Measurements from ENCODE around the gene PTPRN2.

DNA sequence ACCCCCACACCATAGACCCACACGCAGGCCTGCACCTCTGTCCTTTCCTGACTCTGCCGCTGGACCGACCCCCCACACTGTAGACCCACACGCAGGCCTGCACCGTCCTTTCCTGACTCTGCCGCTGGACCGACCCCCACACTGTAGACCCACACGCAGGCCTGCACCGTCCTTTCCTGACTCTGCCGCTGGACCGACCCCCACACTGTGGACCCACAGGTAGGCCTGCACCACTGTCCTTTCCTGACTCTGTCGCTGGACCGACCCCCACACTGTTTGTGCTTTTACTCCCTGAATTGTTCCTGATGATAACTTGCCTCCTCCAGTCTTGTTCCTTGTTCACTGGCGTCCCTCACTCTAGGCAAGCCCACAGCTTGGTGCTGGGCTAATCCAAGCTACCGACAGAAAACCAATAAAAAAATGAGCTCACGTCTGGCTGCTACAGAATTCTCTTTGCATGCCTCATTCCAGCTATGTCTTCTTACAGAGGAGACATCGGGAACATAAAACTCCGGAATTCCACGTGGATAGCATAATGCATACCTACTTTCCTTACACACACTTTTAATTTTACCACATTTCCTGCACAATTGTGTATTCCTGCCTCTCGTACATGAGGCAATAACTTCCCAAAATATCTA lies 494.3 kb downstream of the PTPRN2 start:
- no peak for TF ChIP-seq SUZ12 (IDR thresholded peaks at IDR 0.05; ENCODE audit: low read length)
- TF ChIP-seq, protein P1, sequence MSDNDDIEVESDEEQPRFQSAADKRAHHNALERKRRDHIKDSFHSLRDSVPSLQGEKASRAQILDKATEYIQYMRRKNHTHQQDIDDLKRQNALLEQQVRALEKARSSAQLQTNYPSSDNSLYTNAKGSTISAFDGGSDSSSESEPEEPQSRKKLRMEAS (IDR thresholded peaks at IDR 0.05), result no peak
- TF ChIP-seq, protein P2, sequence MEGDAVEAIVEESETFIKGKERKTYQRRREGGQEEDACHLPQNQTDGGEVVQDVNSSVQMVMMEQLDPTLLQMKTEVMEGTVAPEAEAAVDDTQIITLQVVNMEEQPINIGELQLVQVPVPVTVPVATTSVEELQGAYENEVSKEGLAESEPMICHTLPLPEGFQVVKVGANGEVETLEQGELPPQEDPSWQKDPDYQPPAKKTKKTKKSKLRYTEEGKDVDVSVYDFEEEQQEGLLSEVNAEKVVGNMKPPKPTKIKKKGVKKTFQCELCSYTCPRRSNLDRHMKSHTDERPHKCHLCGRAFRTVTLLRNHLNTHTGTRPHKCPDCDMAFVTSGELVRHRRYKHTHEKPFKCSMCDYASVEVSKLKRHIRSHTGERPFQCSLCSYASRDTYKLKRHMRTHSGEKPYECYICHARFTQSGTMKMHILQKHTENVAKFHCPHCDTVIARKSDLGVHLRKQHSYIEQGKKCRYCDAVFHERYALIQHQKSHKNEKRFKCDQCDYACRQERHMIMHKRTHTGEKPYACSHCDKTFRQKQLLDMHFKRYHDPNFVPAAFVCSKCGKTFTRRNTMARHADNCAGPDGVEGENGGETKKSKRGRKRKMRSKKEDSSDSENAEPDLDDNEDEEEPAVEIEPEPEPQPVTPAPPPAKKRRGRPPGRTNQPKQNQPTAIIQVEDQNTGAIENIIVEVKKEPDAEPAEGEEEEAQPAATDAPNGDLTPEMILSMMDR (IDR thresholded peaks at IDR 0.05; ENCODE audit: control extremely low read depth in 1 of 3, insufficient read depth in 1 of 3, low read depth in 1 of 3, low read length in 3 of 3), result no peak
- no peak for TF ChIP-seq EGR1 (IDR thresholded peaks at IDR 0.05; ENCODE audit: borderline replicate concordance, low read depth, low read length)
- no peak for TF ChIP-seq CHD1 (IDR thresholded peaks at IDR 0.05; ENCODE audit: low read depth, low read length)
- TF ChIP-seq POLR2A (IDR thresholded peaks at IDR 0.05; ENCODE audit: control extremely low read depth in 1 of 2, low read depth in 2 of 2, low read length in 2 of 2), result no peak
- no peak for TF ChIP-seq KDM5A (IDR thresholded peaks at IDR 0.05; ENCODE audit: low read length)
- TF ChIP-seq SIN3A (conservative IDR thresholded peaks at IDR 0.05 in 1 of 2, IDR thresholded peaks at IDR 0.05 in 1 of 2; ENCODE audit: low read depth in 1 of 2, low read length in 2 of 2), result no peak
- TF ChIP-seq ZNF274 (IDR thresholded peaks at IDR 0.05; ENCODE audit: borderline replicate concordance, extremely low read depth, low read length), result no peak

All from H1 (cell line).